Peyer's patch (tissue), 4 donors: ENCODE results near the gene ACTN4. TPM values are rescaled to one million over a fixed set of nuclear protein-coding genes. Genes with fewer than 3 reads are reported as not detected.

Experiments used
- DNase-seq, 3 donors: peaks; one replicate each; pipeline ENCODE4 v3.0.0-alpha.2; 2017 to 2019
- H3K27ac ChIP-seq, 4 donors: fragments of 200-600 bp; sonication (generic); one replicate each; pipeline ENCODE4 v1.5.1; 2016 to 2019
- H3K27me3 ChIP-seq, 2 donors: fragments of 200-600 bp; sonication (generic); one replicate each; pipeline ENCODE4 v1.5.1; 2019
- H3K36me3 ChIP-seq, 3 donors: fragments of 200-600 bp; sonication (generic); one replicate each; pipeline ENCODE4 v1.5.1; 2016 to 2019
- H3K4me1 ChIP-seq, 4 donors: fragments of 200-600 bp; sonication (generic); one replicate each; pipeline ENCODE4 v1.5.1; 2016 to 2019
- H3K4me3 ChIP-seq, 4 donors: fragments of 200-600 bp; sonication (generic); 1 replicate in 3 of 4; 2 replicates in 1 of 4; pipeline ENCODE4 v1.5.1; 2016 to 2019; ENCODE audit warnings: mild to moderate bottlenecking in 1 of 4
- H3K9me3 ChIP-seq, 4 donors: fragments of 200-600 bp; sonication (generic); one replicate each; pipeline ENCODE4 v1.5.1; 2016 to 2019; ENCODE audit warnings: mild to moderate bottlenecking in 1 of 4
- POLR2A ChIP-seq, 2 donors: fragments of 450-650 bp; IDR thresholded peaks; one replicate each; pipeline ENCODE4 v1.5.1; 2017; ENCODE audit warnings: antibody characterized with exemption in 2 of 2, mild to moderate bottlenecking in 2 of 2, moderate library complexity in 2 of 2
- total RNA-seq, 4 donors: library from RNA; depleted of rRNA; stranded (reverse); fragments of >200 nt; gene quantifications; one replicate each; pipeline ENCODE4 v1.1.0, GENCODE V29; 2016
- TF ChIP-seq, protein P1 (sequence below), 6 experiments: fragments of 450-650 bp in 4 of 6; fragments of 200-600 bp in 2 of 6; sonication (generic) in 1 of 6; IDR thresholded peaks; one replicate each; pipeline ENCODE4 v1.5.1; 2017 to 2019; ENCODE audit warnings: antibody characterized with exemption in 6 of 6, mild to moderate bottlenecking in 3 of 6, moderate library complexity in 1 of 6

Gene ACTN4
- total RNA-seq, 4 donors from 2014 or later = 360 to 1,049 (median 814) TPM

- Histone ChIP-seq H3K4me3 (no peak overlapping the region), H3K27ac (peak overlapping the region in 3 of 4 donors; percentile 89 to 98 (median 98)), H3K9me3 (no peaks in the 10 kb centered on the region), H3K27me3 (no peaks in the 10 kb centered on the region), H3K4me1 (peaks cover 7 to 95% (median 36%) of the 10 kb centered on the region in 4 donors), H3K36me3 (no peaks in the 10 kb centered on the region)
- DNase-seq = no peak
- TF ChIP-seq POLR2A (IDR thresholded peaks at IDR 0.05) = no peak
- TF ChIP-seq, protein P1, sequence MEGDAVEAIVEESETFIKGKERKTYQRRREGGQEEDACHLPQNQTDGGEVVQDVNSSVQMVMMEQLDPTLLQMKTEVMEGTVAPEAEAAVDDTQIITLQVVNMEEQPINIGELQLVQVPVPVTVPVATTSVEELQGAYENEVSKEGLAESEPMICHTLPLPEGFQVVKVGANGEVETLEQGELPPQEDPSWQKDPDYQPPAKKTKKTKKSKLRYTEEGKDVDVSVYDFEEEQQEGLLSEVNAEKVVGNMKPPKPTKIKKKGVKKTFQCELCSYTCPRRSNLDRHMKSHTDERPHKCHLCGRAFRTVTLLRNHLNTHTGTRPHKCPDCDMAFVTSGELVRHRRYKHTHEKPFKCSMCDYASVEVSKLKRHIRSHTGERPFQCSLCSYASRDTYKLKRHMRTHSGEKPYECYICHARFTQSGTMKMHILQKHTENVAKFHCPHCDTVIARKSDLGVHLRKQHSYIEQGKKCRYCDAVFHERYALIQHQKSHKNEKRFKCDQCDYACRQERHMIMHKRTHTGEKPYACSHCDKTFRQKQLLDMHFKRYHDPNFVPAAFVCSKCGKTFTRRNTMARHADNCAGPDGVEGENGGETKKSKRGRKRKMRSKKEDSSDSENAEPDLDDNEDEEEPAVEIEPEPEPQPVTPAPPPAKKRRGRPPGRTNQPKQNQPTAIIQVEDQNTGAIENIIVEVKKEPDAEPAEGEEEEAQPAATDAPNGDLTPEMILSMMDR (IDR thresholded peaks at IDR 0.05) = no peak
Observed at GRCh38 chr19:38679839-38680238, 32.4 kb downstream of the ACTN4 start.

DNA sequence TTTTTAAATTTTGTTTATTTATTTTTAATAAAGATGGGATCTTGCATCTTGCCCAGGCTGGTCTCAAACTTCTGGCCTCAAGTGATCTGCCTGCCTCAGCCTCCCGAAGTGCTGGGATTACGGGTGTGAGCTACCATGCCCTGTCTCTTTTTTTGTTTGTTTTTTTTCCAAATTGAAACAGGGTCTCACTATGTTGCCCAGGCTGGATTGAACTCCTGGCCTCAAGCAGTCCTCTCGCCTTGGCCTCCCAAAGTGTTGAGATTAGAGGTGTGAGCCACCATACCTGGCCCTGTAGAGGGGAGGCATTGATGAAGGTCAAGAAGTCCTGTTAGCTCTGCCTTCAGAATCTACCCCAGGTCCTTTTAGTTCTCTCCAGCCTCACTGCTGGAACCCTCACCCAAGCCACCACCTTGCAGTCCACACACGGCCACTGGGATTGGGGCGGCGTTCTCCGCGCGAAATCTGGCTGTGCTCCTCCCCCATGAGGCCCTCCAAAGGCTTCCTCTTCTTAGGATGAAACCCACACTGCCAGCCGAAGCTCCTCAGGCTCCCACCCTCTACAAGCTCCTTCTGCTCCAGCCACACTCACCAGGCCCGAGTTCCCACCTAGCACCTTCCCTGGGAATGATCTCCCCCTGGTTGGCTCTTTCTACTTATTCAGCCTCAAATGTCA lies 34.9 kb downstream of the ACTN4 start:
- no peaks in the 10 kb centered on the region for H3K9me3 ChIP-seq
- DNase-seq = no peak
- H3K4me1 ChIP-seq = peaks cover 13 to 95% (median 40%) of the 10 kb centered on the region in 4 donors
- TF ChIP-seq POLR2A (IDR thresholded peaks at IDR 0.05) = no peak
- TF ChIP-seq, protein P1 (IDR thresholded peaks at IDR 0.05) = no peak
- H3K4me3 ChIP-seq = no peak overlapping the region
- no peaks in the 10 kb centered on the region for H3K27me3 ChIP-seq
- no peaks in the 10 kb centered on the region for H3K36me3 ChIP-seq
- peak overlapping the region; percentile 55 to 98 (median 94) for H3K27ac ChIP-seq

GRCh38 chr19:38682872-38683392 lies 35.5 kb downstream of the ACTN4 start:
- Histone ChIP-seq H3K27ac (peak overlapping the region; percentile 55 to 98 (median 94)), H3K9me3 (no peaks in the 10 kb centered on the region), H3K36me3 (no peaks in the 10 kb centered on the region), H3K4me1 (peaks cover 8 to 89% (median 39%) of the 10 kb centered on the region in 4 donors), H3K4me3 (no peak overlapping the region), H3K27me3 (no peaks in the 10 kb centered on the region)
- DNase-seq = no peak
- TF ChIP-seq, protein P1 (IDR thresholded peaks at IDR 0.05) = no peak
- TF ChIP-seq POLR2A (IDR thresholded peaks at IDR 0.05) = no peak

DNA sequence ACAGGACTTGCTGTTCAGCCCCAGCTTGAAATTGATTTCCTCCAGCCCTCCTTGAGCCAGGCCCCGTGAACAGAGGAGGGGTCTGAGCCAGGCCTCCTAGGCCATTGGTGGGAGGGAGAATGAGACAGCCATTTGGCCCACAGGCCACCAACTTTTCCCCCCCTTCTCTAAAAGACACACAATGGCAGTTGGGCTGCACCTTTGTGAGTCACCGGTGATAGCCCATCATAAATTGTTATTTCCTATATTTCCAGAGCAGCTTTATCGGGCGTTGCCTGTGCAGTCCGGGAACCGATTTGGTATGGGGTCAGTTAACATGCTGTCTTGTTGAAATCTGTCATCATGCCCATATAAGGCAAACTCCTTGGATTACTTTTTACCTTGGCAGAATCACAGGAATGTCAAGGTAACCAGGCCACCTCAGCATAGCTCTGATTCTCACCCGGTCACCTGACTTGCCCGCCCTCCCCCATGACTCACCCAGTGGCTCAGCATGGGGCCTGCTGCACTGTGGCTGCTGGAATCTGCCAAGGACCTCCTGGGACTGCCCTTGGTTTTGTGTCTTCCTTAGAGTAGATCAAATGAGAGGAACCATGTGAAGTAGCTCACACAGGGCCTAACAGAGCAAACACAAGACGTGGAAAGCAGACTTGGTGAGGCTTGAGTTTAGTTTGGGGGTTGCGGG lies 36.1 kb downstream of the ACTN4 start:
- Histone ChIP-seq H3K4me1 (peaks cover 7 to 89% (median 36%) of the 10 kb centered on the region in 4 donors), H3K9me3 (no peaks in the 10 kb centered on the region), H3K27me3 (no peaks in the 10 kb centered on the region), H3K27ac (peak overlapping the region; percentile 55 to 98 (median 94)), H3K4me3 (peak overlapping the region in 1 of 4 donors; percentile 24), H3K36me3 (no peaks in the 10 kb centered on the region)
- DNase-seq = peak; percentile 48 to 92 (median 91)
- TF ChIP-seq POLR2A (IDR thresholded peaks at IDR 0.05) = peak in 1 of 2 donors; percentile 60
- TF ChIP-seq, protein P1 (IDR thresholded peaks at IDR 0.05) = no peak

- Histone ChIP-seq H3K9me3 (no peaks in the 10 kb centered on the region), H3K4me1 (peaks cover 7 to 83% (median 34%) of the 10 kb centered on the region in 4 donors), H3K4me3 (peak overlapping the region in 1 of 4 donors; percentile 24), H3K36me3 (no peaks in the 10 kb centered on the region), H3K27me3 (no peaks in the 10 kb centered on the region), H3K27ac (peak overlapping the region; percentile 55 to 98 (median 94))
- TF ChIP-seq, protein P1 (IDR thresholded peaks at IDR 0.05) = no peak
- TF ChIP-seq POLR2A (IDR thresholded peaks at IDR 0.05) = peak in 1 of 2 donors; percentile 41
- peak in 2 of 3 donors; percentile 88 to 91 for DNase-seq
Observed at GRCh38 chr19:38684078-38684861, 36.8 kb downstream of the ACTN4 start.
